HUES6 (cell line): ENCODE data around the gene CH25H.
"Not testable (repeated sequence)": the region's sequence is repeated elsewhere in the genome, so short reads cannot be mapped to it uniquely, and the experiment has no call there.

Source experiments
- H3K27ac ChIP-seq: 2 replicates; pipeline ENCODE4 v1.7.0; 2013; ENCODE audit warnings: low read depth, mild to moderate bottlenecking, low read length, inconsistent platforms
- H3K27me3 ChIP-seq: 2 replicates; pipeline ENCODE4 v1.6.1; 2013; ENCODE audit warnings: low read length; ENCODE audit not compliant: control insufficient read depth, insufficient read depth
- H3K36me3 ChIP-seq: 2 replicates; pipeline ENCODE4 v1.6.1; 2013; ENCODE audit warnings: low read length; ENCODE audit not compliant: control insufficient read depth, insufficient read depth
- H3K4me1 ChIP-seq: 2 replicates; pipeline ENCODE4 v1.6.1; 2013; ENCODE audit warnings: low read length; ENCODE audit not compliant: control insufficient read depth, insufficient read depth
- H3K4me3 ChIP-seq: 2 replicates; pipeline ENCODE4 v1.5.1; 2013; ENCODE audit warnings: low read depth, low read length
- H3K9ac ChIP-seq: one replicate; pipeline ENCODE4 v1.6.1; 2013; ENCODE audit warnings: mild to moderate bottlenecking, low read length
- H3K9me3 ChIP-seq: 2 replicates; pipeline ENCODE4 v1.6.1; 2013; ENCODE audit warnings: low read depth, low read length; ENCODE audit not compliant: control insufficient read depth, insufficient read depth

CH25H gene

DNA sequence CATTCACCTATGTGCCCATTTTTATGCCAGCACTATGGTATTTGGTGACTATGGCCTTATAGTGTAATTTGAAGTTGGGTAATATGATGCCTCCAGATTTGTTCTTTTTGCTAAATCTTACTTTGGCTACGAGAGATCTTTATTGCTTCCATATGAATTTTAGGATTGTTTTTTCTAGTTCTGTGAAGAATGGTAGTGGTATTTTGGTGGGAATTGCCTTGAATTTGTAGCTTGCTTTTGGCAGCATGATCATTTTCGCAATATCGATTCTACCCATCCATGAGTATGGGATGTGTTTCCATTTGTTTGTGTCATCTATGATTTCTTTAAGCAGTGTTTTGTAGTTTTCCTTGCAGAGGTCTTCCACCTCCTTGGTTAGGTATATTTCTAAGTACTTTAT lies 15.8 kb downstream of the CH25H start:
- H3K9me3 ChIP-seq, H3K27ac ChIP-seq, H3K4me3 ChIP-seq, H3K4me1 ChIP-seq, H3K9ac ChIP-seq, H3K27me3 ChIP-seq, H3K36me3 ChIP-seq: not testable (repeated sequence)

- H3K4me3 ChIP-seq: no peak overlapping the region
- no peak overlapping the region for H3K9ac ChIP-seq
- H3K4me1 ChIP-seq: no peaks in the 10 kb centered on the region
- H3K9me3 ChIP-seq: no peaks in the 10 kb centered on the region
- H3K36me3 ChIP-seq: no peaks in the 10 kb centered on the region
- H3K27me3 ChIP-seq: no peaks in the 10 kb centered on the region
- no peak overlapping the region for H3K27ac ChIP-seq
Measured at GRCh38 chr10:89189211-89189734, 17.8 kb downstream of the CH25H start.

GRCh38 chr10:89185658-89186057 lies 21.5 kb downstream of the CH25H start:
- Histone ChIP-seq H3K27ac (no peak overlapping the region), H3K9ac (no peak overlapping the region), H3K36me3 (no peaks in the 10 kb centered on the region), H3K27me3 (no peaks in the 10 kb centered on the region), H3K4me3 (no peak overlapping the region), H3K9me3 (peaks cover 3% of the 10 kb centered on the region; the same call in 1 of the 2 replicates), H3K4me1 (no peaks in the 10 kb centered on the region)

- Histone ChIP-seq H3K4me1 (no peaks in the 10 kb centered on the region), H3K27ac (no peak overlapping the region), H3K27me3 (no peaks in the 10 kb centered on the region), H3K9me3 (peaks cover 3% of the 10 kb centered on the region; the same call in 1 of the 2 replicates), H3K9ac (no peak overlapping the region), H3K4me3 (no peak overlapping the region), H3K36me3 (no peaks in the 10 kb centered on the region)
Measured at GRCh38 chr10:89184638-89185037, 22.5 kb downstream of the CH25H start.

- no peaks in the 10 kb centered on the region for H3K4me1 ChIP-seq
- H3K9ac ChIP-seq: no peak overlapping the region
- H3K36me3 ChIP-seq: no peaks in the 10 kb centered on the region
- H3K27me3 ChIP-seq: no peaks in the 10 kb centered on the region
- H3K4me3 ChIP-seq: no peak overlapping the region
- peaks cover 3% of the 10 kb centered on the region; the same call in 1 of the 2 replicates for H3K9me3 ChIP-seq
- H3K27ac ChIP-seq: no peak overlapping the region
Measured at GRCh38 chr10:89183571-89183970, 23.5 kb downstream of the CH25H start.

- Histone ChIP-seq H3K4me3 (no peak overlapping the region), H3K36me3 (no peaks in the 10 kb centered on the region), H3K27me3 (no peaks in the 10 kb centered on the region), H3K9ac (no peak overlapping the region), H3K9me3 (peaks cover 3% of the 10 kb centered on the region; the same call in 1 of the 2 replicates), H3K27ac (no peak overlapping the region), H3K4me1 (no peaks in the 10 kb centered on the region)
Measured at GRCh38 chr10:89182894-89183293, 24.2 kb downstream of the CH25H start.

DNA sequence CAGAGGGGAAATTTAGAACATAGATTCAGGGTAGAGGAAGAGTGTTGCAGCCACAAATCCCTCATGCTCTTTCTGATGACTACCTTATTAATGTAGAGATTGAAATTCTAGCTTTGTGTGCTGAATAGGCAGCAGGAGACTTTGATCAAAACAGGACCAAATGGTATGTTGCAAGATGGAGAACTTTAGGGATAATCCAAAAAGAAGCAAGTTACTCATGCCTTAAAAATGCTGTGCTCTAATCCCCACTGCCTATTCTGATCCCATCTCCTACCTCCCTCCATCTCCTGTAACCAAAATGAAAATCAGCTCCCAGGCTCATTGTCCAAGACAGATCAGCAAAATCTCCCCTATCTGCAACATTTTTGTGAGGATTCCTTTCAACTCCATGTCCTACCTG lies 31.3 kb downstream of the CH25H start:
- Histone ChIP-seq H3K9ac (no peak overlapping the region), H3K9me3 (peaks cover 1% of the 10 kb centered on the region; the same call in 1 of the 2 replicates), H3K36me3 (no peaks in the 10 kb centered on the region), H3K27me3 (no peaks in the 10 kb centered on the region), H3K4me3 (no peak overlapping the region), H3K27ac (no peak overlapping the region), H3K4me1 (peaks cover 4% of the 10 kb centered on the region; the same call in 1 of the 2 replicates)

- H3K36me3 ChIP-seq: no peaks in the 10 kb centered on the region
- no peak overlapping the region for H3K9ac ChIP-seq
- no peak overlapping the region for H3K27ac ChIP-seq
- H3K4me1 ChIP-seq: peaks cover 4% of the 10 kb centered on the region; the same call in 1 of the 2 replicates
- H3K9me3 ChIP-seq: no peaks in the 10 kb centered on the region
- H3K27me3 ChIP-seq: no peaks in the 10 kb centered on the region
- no peak overlapping the region for H3K4me3 ChIP-seq
Measured at GRCh38 chr10:89173075-89173474, 34.0 kb downstream of the CH25H start.

GRCh38 chr10:89171996-89172395 lies 35.1 kb downstream of the CH25H start:
- Histone ChIP-seq H3K27ac (no peak overlapping the region), H3K4me1 (peaks cover 4% of the 10 kb centered on the region; the same call in 1 of the 2 replicates), H3K9ac (no peak overlapping the region), H3K36me3 (no peaks in the 10 kb centered on the region), H3K27me3 (no peaks in the 10 kb centered on the region), H3K9me3 (no peaks in the 10 kb centered on the region), H3K4me3 (no peak overlapping the region)

DNA sequence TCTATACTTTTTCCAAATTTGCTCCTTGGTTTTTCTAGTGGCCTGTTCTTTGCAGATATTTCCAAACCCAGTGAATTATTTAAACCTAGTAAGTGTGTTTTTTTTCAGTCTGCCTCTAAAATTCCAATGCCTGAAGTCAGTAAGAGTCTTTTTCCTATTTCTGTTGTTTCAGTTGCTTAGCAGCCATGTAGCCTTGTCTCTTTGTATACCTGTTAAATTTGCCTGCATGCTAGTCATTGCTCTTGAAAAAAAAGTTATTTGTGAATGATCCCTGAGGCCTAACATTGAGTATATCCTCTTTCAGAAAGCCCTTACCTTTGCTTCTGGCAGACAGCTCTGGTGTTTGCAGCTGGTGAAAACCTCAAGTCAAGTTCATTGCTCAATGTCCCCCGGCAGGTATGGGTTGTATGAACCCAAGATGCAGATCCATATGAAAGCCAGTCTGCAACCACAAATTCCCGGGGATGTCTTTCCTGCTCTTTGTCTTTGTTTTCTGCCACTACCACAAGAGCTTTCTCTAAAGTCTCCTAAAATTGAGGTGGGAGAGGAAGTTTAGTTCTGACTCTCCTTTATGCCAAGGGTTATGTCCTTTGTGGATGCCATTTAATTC lies 35.7 kb downstream of the CH25H start:
- no peaks in the 10 kb centered on the region for H3K27me3 ChIP-seq
- no peak overlapping the region for H3K4me3 ChIP-seq
- H3K9me3 ChIP-seq: no peaks in the 10 kb centered on the region
- H3K36me3 ChIP-seq: no peaks in the 10 kb centered on the region
- H3K27ac ChIP-seq: no peak overlapping the region
- H3K9ac ChIP-seq: no peak overlapping the region
- peaks cover 4% of the 10 kb centered on the region; the same call in 1 of the 2 replicates for H3K4me1 ChIP-seq

DNA sequence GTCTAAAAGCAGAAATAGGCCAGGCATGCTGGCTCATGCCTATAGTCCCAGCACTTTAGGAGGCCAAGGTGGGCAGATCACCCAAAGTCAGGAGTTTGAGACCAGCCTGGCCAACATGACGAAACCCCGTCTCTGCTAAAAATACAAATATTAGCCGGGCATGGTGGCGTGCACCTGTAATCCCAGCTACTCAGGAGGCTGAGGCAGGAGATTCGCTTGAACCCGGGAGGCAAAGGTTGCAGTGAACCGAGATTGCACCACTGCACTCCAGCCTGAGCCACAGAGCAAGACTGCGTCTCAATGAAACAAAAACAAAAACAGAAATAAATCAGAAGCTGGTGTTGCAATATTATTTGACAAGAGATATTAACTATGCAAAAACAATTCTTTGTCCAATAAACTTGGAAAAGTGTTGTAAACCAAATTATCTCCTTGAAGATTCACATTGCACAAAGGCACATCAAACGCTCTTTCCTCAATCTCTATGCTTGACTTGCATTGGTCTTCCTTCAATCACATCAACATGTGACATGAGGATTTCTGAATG lies 38.7 kb downstream of the CH25H start:
- H3K4me1 ChIP-seq, H3K9ac ChIP-seq, H3K4me3 ChIP-seq, H3K9me3 ChIP-seq, H3K27me3 ChIP-seq, H3K36me3 ChIP-seq, H3K27ac ChIP-seq: not testable (repeated sequence)
